Gastrocnemius medialis (tissue), 4 donors: ENCODE measurements around the gene MYCN. TPM values are rescaled to one million over a fixed set of nuclear protein-coding genes. Genes with fewer than 3 reads are reported as not detected.

Source experiments
- ATAC-seq, 2 donors: fragments of 150-250 bp; one replicate each; pipeline ENCODE4 v1.9.1; 2016
- DNase-seq, 2 donors: peaks; one replicate each; pipeline ENCODE4 v3.0.0-alpha.2; 2019
- H3K27ac ChIP-seq, 4 donors: fragments of 200-600 bp; sonication (generic); 1 replicate in 1 of 4; 2 replicates in 3 of 4; pipeline ENCODE4 v1.5.1; 2016 to 2018; ENCODE audit warnings: mild to moderate bottlenecking in 2 of 4, moderate library complexity in 1 of 4
- H3K27me3 ChIP-seq, 3 donors: fragments of 200-600 bp; sonication (generic) in 2 of 3; 1 replicate in 1 of 3; 2 replicates in 2 of 3; pipeline versions ENCODE4 v1.5.1 to v1.6.0; 2016 to 2019; ENCODE audit warnings: mild to moderate bottlenecking in 1 of 3, moderate library complexity in 1 of 3
- H3K36me3 ChIP-seq, 2 donors: fragments of 200-600 bp; sonication (generic) in 1 of 2; one replicate each; pipeline ENCODE4 v1.5.1; 2017 to 2018
- H3K4me1 ChIP-seq, 2 donors: fragments of 200-600 bp; sonication (generic) in 1 of 2; one replicate each; pipeline ENCODE4 v1.5.1; 2016 to 2017; ENCODE audit warnings: mild to moderate bottlenecking in 2 of 2
- H3K4me3 ChIP-seq, 4 donors: fragments of 200-600 bp; sonication (generic) in 3 of 4; 1 replicate in 1 of 4; 2 replicates in 3 of 4; pipeline ENCODE4 v1.5.1; 2016 to 2019; ENCODE audit warnings: mild to moderate bottlenecking in 2 of 4
- H3K9me3 ChIP-seq, 3 donors: fragments of 200-600 bp; sonication (generic) in 2 of 3; 1 replicate in 1 of 3; 2 replicates in 2 of 3; pipeline ENCODE4 v1.5.1; 2016 to 2019
- CTCF ChIP-seq, 5 experiments: fragments of 450-650 bp in 3 of 5; fragments of 200-600 bp in 2 of 5; sonication (generic) in 2 of 5; IDR thresholded peaks in 4 of 5; conservative IDR thresholded peaks in 1 of 5; 1 replicate in 4 of 5; 2 replicates in 1 of 5; pipeline ENCODE4 v1.5.1; 2016 to 2019; ENCODE audit warnings: antibody characterized with exemption in 5 of 5, mild to moderate bottlenecking in 3 of 5, moderate library complexity in 3 of 5
- POLR2A ChIP-seq, 2 donors: fragments of 450-650 bp; IDR thresholded peaks; one replicate each; pipeline ENCODE4 v1.6.1; 2017; ENCODE audit warnings: antibody characterized with exemption in 2 of 2, mild to moderate bottlenecking in 2 of 2, moderate library complexity in 2 of 2
- in situ Hi-C, 4 donors: fragments of 200-750 bp; cut with MboI; loops; one replicate each; pipeline versions ENCODE4 v1.15.0 to v1.8.0; 2017; ENCODE audit warnings: low sequenced_read_pairs in 4 of 4
- intact Hi-C: fragments of 100-400 bp; cut with DNase I; formaldehyde crosslinking; loops from one replicate; pipeline ENCODE4 v1.15.1; 2023; ENCODE audit warnings: low total_unique reads
- total RNA-seq, 4 donors: library from RNA; depleted of rRNA; stranded (reverse); fragments of >200 nt; gene quantifications; one replicate each; pipeline versions ENCODE4 v1.1.0 to v1.2.3, GENCODE V29; 2016

Gene MYCN
- total RNA-seq, 4 donors from 2014 or later = 0.17 to 0.25 TPM; not detected in 2

GRCh38 chr2:15970701-15971100 lies 30.4 kb downstream of the MYCN start:
- intact Hi-C loops (no loop called here), in situ Hi-C loops (no loop called here)
- H3K4me1 ChIP-seq = no peaks in the 10 kb centered on the region
- DNase-seq (no peak), ATAC-seq (no peak)
- TF ChIP-seq POLR2A (IDR thresholded peaks at IDR 0.05) (no peak), CTCF (IDR thresholded peaks at IDR 0.05 in 4 of 5, conservative IDR thresholded peaks at IDR 0.05 in 1 of 5) (no peak)
- no peaks in the 10 kb centered on the region for H3K9me3 ChIP-seq
- no peaks in the 10 kb centered on the region for H3K36me3 ChIP-seq
- no peak overlapping the region for H3K27ac ChIP-seq
- no peak overlapping the region for H3K4me3 ChIP-seq
- no peaks in the 10 kb centered on the region for H3K27me3 ChIP-seq

GRCh38 chr2:15971351-15971750 lies 31.0 kb downstream of the MYCN start:
- Histone ChIP-seq H3K4me3 (no peak overlapping the region), H3K4me1 (no peaks in the 10 kb centered on the region), H3K27me3 (no peaks in the 10 kb centered on the region), H3K27ac (no peak overlapping the region), H3K9me3 (no peaks in the 10 kb centered on the region), H3K36me3 (no peaks in the 10 kb centered on the region)
- ATAC-seq (no peak), DNase-seq (no peak)
- TF ChIP-seq CTCF (IDR thresholded peaks at IDR 0.05 in 4 of 5, conservative IDR thresholded peaks at IDR 0.05 in 1 of 5) (no peak), POLR2A (IDR thresholded peaks at IDR 0.05) (no peak)
- in situ Hi-C loops (no loop called here), intact Hi-C loops (no loop called here)

GRCh38 chr2:15971831-15972522 lies 31.6 kb downstream of the MYCN start:
- TF ChIP-seq CTCF (IDR thresholded peaks at IDR 0.05 in 4 of 5, conservative IDR thresholded peaks at IDR 0.05 in 1 of 5) = no peak
- TF ChIP-seq POLR2A (IDR thresholded peaks at IDR 0.05) = no peak
- H3K27ac ChIP-seq = no peak overlapping the region
- H3K4me1 ChIP-seq = no peaks in the 10 kb centered on the region
- no peak for ATAC-seq
- no peak for DNase-seq
- H3K9me3 ChIP-seq = no peaks in the 10 kb centered on the region
- H3K27me3 ChIP-seq = no peaks in the 10 kb centered on the region
- intact Hi-C loops (no loop called here), in situ Hi-C loops (no loop called here)
- no peak overlapping the region for H3K4me3 ChIP-seq
- no peaks in the 10 kb centered on the region for H3K36me3 ChIP-seq

GRCh38 chr2:15973481-15974401 lies 33.4 kb downstream of the MYCN start:
- Histone ChIP-seq H3K27me3 (no peaks in the 10 kb centered on the region), H3K9me3 (no peaks in the 10 kb centered on the region), H3K4me1 (no peaks in the 10 kb centered on the region), H3K36me3 (no peaks in the 10 kb centered on the region), H3K4me3 (no peak overlapping the region), H3K27ac (no peak overlapping the region)
- intact Hi-C loops = no loop called here
- ATAC-seq = no peak
- DNase-seq = no peak
- TF ChIP-seq CTCF (IDR thresholded peaks at IDR 0.05 in 4 of 5, conservative IDR thresholded peaks at IDR 0.05 in 1 of 5) (no peak), POLR2A (IDR thresholded peaks at IDR 0.05) (no peak)
- in situ Hi-C loops = no loop called here
